GM10266 (cell line): ENCODE measurements around the gene ATP6V0E2.

Experiments used
- DNase-seq: peaks from one replicate; pipeline ENCODE4 v3.0.0; 2012; ENCODE audit errors: extremely low spot score
- CTCF ChIP-seq: IDR thresholded peaks from 2 replicates; pipeline ENCODE4 v1.5.1; 2012; ENCODE audit warnings: mild to moderate bottlenecking, low read depth; ENCODE audit not compliant: control insufficient read depth, insufficient read depth; ENCODE audit errors: missing control alignments

ATP6V0E2 gene

GRCh38 chr7:149851449-149851848, 22.3 kb upstream of the ATP6V0E2 start:
- DNase-seq, result no peak
- no peak for TF ChIP-seq CTCF

GRCh38 chr7:149853157-149853556, 20.6 kb upstream of the ATP6V0E2 start:
- TF ChIP-seq CTCF, result no peak

GRCh38 chr7:149854611-149855360, 19.0 kb upstream of the ATP6V0E2 start:
- TF ChIP-seq CTCF, result no peak
- no peak for DNase-seq

More at GRCh38 chr7:149853157-149853556, 20.6 kb upstream of the ATP6V0E2 start:
- no peak for DNase-seq

DNA sequence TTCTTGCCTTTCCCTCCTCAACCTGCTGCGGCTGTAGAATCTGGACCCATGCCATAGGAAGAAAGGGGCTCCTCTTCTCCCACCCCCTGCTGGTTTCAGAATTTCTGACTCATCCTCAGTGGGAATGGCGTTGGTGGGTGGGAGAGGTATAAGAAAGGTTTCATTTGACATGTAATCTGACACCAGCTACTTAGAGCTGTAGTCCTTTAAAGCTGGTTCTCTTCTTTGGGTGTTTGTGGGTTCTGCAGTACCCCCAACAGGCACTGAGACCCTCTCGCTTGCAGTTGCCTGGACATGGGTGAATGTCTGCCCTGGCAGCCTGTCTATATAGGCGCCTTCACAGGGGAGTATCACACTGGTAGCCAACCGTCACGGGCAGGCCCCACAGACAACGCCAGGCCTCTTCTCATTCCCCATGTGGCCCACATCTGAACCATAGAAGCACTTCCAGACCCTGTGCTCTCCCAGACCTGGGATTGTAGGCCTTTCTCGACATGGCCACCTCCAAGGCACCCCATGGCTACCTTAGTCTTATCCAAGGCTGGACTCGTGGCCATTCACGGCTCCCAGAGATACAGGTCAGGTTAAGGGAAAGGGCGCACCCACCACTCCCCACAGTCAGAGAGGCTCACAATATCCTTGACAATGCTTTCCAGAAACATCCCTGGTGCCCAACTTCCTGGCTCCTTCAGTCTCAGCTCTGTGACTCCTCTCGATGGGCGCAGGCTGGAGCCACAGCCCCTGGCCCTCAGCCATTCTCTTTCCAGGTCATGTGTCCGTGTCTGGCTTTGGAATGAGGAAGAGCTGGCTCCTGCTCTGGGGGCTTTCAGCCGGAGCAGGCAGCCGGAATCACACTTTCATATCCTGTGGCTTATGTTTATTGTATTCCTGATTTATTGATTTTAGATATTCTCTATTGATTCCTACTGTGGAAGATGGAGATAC, 18.1 kb upstream of the ATP6V0E2 start:
- no peak for TF ChIP-seq CTCF
- DNase-seq, result no peak

DNA sequence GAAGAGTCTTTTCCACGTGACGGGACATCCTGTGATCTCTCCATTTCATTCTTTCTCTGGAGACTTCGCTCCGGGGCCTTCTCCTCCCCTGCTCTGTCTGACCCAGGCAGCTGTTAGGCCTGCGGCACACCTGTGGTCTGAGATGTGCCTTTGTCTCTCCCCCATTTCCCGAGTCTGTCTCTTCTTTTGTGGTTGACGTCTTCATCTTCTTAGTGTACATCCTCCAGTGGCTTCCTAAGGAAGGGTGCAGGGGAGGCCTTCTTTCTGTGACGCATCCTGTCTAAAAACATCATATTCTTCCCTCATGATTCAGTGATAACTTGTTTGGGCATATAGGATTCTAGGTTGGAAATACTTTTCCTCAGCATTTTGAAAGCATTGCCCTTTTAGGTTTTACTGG, 17.2 kb upstream of the ATP6V0E2 start:
- no peak for TF ChIP-seq CTCF
- no peak for DNase-seq

GRCh38 chr7:149859369-149859768, 14.4 kb upstream of the ATP6V0E2 start:
- no peak for DNase-seq
- TF ChIP-seq CTCF, result no peak
